Measurements from ENCODE around the gene PRKCE. TPM values are rescaled to one million over a fixed set of nuclear protein-coding genes. Genes with fewer than 3 reads are reported as not detected.
A peak's percentile ranks its signal among the peaks of the same experiment; 100 is the strongest.

Gene PRKCE
- total and polyA plus RNA-seq, 4 donors, result 2.5 to 38.6 (median 5.8) TPM

DNA sequence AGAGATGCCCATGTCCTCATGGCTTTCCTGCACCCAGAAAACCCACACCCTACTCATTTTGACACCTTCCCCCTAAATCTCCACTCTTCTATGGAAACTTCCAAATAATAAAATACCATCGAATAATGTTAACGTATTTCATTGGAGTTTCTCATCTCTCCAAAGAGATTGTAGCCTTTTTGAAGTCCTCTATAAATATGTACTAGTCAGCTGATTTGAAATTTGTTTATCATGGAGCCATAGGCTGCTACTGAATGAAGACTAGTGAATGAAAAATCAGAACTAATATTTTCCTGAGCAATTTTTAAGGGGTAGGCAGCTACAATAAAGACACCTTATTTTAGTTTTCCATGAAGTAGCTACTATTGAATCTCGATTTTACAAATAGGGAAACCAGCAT lies 419.6 kb downstream of the PRKCE start:
- TF ChIP-seq EGR1 (IDR thresholded peaks at IDR 0.05; ENCODE audit: low read depth in 2 of 2) (no peak), REST (IDR thresholded peaks at IDR 0.05) (no peak), HNF4A (conservative IDR thresholded peaks at IDR 0.05) (no peak)
- WGBS, result 76% methylated on average over 3 of the region's 3 CpGs
- Histone ChIP-seq H3K9me3 (ENCODE audit: control insufficient read depth in 4 of 4, low read length in 3 of 4) (no peaks in the 10 kb centered on the region), H3K9ac (ENCODE audit: low read depth in 1 of 2, low read length in 2 of 2) (no peak overlapping the region), H3K36me3 (ENCODE audit: control insufficient read depth in 4 of 4, insufficient read depth in 3 of 4, low read depth in 1 of 4, low read length in 3 of 4) (no peaks in the 10 kb centered on the region), H3K4me1 (ENCODE audit: control insufficient read depth in 4 of 4, insufficient read depth in 4 of 4, low read length in 3 of 4) (no peaks in the 10 kb centered on the region), H3K4me3 (ENCODE audit: low read depth in 1 of 3, low read length in 3 of 3) (no peak overlapping the region), H3K27ac (ENCODE audit: low read depth in 1 of 2, low read length in 2 of 2) (no peak overlapping the region), H3K27me3 (ENCODE audit: control insufficient read depth in 4 of 4, insufficient read depth in 4 of 4, low read length in 3 of 4) (no peaks in the 10 kb centered on the region)
- DNase-seq (ENCODE audit: low spot score), result no peak

DNA sequence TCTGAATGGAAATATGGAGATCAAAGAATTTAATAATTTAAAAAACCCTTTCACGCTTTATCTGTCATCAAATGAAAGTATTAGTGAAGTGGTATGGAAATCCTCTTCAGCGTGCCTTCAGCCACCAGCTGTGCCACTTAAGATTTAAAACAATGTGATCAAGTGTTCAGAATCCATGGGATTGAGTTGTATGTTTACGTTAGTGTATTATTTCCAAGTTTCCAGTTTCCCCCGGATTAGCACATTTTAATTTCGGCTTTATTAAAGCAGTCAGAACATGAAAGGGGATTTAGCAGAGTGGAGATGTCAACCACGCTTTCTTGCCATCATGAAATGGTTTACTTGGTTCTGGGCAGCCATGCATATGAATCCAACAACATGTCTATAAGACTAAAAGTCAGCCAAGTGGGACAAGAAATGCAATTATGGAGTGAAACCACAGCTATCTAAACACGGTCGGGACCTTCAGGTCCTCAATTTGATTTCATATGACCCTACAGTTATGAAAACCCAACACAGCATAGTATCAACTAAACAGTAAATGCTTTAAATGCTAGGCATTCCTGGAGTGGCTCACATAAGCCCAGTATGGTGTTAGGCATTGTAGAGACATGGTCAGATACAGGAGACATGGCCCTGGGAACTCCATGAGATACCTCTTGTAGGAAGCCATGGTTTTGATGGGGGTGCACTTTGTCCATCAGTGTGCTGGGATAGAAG lies 420.8 kb downstream of the PRKCE start:
- DNase-seq (ENCODE audit: low spot score), result no peak
- no peaks in the 10 kb centered on the region for H3K9me3 ChIP-seq (ENCODE audit: control insufficient read depth in 4 of 4, low read length in 3 of 4)
- H3K4me1 ChIP-seq (ENCODE audit: control insufficient read depth in 4 of 4, insufficient read depth in 4 of 4, low read length in 3 of 4), result no peaks in the 10 kb centered on the region
- H3K36me3 ChIP-seq (ENCODE audit: control insufficient read depth in 4 of 4, insufficient read depth in 3 of 4, low read depth in 1 of 4, low read length in 3 of 4), result no peaks in the 10 kb centered on the region
- TF ChIP-seq HNF4G (IDR thresholded peaks at IDR 0.05) (no peak), NR2F2 (IDR thresholded peaks at IDR 0.05) (no peak)
- no peak overlapping the region for H3K4me3 ChIP-seq (ENCODE audit: low read depth in 1 of 3, low read length in 3 of 3)
- 91% methylated on average over 8 of the region's 8 CpGs for WGBS
- no peaks in the 10 kb centered on the region for H3K27me3 ChIP-seq (ENCODE audit: control insufficient read depth in 4 of 4, insufficient read depth in 4 of 4, low read length in 3 of 4)
- no peak overlapping the region for H3K9ac ChIP-seq (ENCODE audit: low read depth in 1 of 2, low read length in 2 of 2)
- no peak overlapping the region for H3K27ac ChIP-seq (ENCODE audit: low read depth in 1 of 2, low read length in 2 of 2)

- no peaks in the 10 kb centered on the region for H3K36me3 ChIP-seq (ENCODE audit: control insufficient read depth in 4 of 4, insufficient read depth in 3 of 4, low read depth in 1 of 4, low read length in 3 of 4)
- H3K4me3 ChIP-seq (ENCODE audit: low read depth in 1 of 3, low read length in 3 of 3), result no peak overlapping the region
- no peaks in the 10 kb centered on the region for H3K4me1 ChIP-seq (ENCODE audit: control insufficient read depth in 4 of 4, insufficient read depth in 4 of 4, low read length in 3 of 4)
- H3K9ac ChIP-seq (ENCODE audit: low read depth in 1 of 2, low read length in 2 of 2), result no peak overlapping the region
- WGBS, result 76% methylated on average over 9 of the region's 9 CpGs
- TF ChIP-seq, protein P1, sequence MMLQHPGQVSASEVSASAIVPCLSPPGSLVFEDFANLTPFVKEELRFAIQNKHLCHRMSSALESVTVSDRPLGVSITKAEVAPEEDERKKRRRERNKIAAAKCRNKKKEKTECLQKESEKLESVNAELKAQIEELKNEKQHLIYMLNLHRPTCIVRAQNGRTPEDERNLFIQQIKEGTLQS (IDR thresholded peaks at IDR 0.05), result no peak
- TF ChIP-seq NR2F2 (IDR thresholded peaks at IDR 0.05) (no peak), CTCF (IDR thresholded peaks at IDR 0.05; ENCODE audit: low read depth, low read length, missing input control) (no peak), JUND (IDR thresholded peaks at IDR 0.05) (no peak), EGR1 (IDR thresholded peaks at IDR 0.05; ENCODE audit: low read depth in 2 of 2) (no peak), YY1 (IDR thresholded peaks at IDR 0.05) (no peak), REST (IDR thresholded peaks at IDR 0.05) (no peak), TAF1 (conservative IDR thresholded peaks at IDR 0.05) (no peak), HNF4G (IDR thresholded peaks at IDR 0.05) (no peak), HNF4A (conservative IDR thresholded peaks at IDR 0.05) (no peak), RAD21 (IDR thresholded peaks at IDR 0.05) (no peak), FOXA1 (IDR thresholded peaks at IDR 0.05) (no peak), RXRA (IDR thresholded peaks at IDR 0.05) (no peak)
- TF ChIP-seq, protein P2, sequence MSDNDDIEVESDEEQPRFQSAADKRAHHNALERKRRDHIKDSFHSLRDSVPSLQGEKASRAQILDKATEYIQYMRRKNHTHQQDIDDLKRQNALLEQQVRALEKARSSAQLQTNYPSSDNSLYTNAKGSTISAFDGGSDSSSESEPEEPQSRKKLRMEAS (IDR thresholded peaks at IDR 0.05), result no peak
- TF ChIP-seq, protein P3, sequence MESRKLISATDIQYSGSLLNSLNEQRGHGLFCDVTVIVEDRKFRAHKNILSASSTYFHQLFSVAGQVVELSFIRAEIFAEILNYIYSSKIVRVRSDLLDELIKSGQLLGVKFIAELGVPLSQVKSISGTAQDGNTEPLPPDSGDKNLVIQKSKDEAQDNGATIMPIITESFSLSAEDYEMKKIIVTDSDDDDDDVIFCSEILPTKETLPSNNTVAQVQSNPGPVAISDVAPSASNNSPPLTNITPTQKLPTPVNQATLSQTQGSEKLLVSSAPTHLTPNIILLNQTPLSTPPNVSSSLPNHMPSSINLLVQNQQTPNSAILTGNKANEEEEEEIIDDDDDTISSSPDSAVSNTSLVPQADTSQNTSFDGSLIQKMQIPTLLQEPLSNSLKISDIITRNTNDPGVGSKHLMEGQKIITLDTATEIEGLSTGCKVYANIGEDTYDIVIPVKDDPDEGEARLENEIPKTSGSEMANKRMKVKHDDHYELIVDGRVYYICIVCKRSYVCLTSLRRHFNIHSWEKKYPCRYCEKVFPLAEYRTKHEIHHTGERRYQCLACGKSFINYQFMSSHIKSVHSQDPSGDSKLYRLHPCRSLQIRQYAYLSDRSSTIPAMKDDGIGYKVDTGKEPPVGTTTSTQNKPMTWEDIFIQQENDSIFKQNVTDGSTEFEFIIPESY (IDR thresholded peaks at IDR 0.05), result no peak
- no peaks in the 10 kb centered on the region for H3K9me3 ChIP-seq (ENCODE audit: control insufficient read depth in 4 of 4, low read length in 3 of 4)
- no peaks in the 10 kb centered on the region for H3K27me3 ChIP-seq (ENCODE audit: control insufficient read depth in 4 of 4, insufficient read depth in 4 of 4, low read length in 3 of 4)
- no peak for DNase-seq (ENCODE audit: low spot score)
- H3K27ac ChIP-seq (ENCODE audit: low read depth in 1 of 2, low read length in 2 of 2), result peak overlapping the region in 1 of 2 donors; percentile 58
These were observed 422.1 kb downstream of the PRKCE start for GRCh38 chr2:46073540-46074046.

Measured in liver (tissue), 9 donors.